Myocyte (in vitro differentiated cells): Measurements from ENCODE around the gene PRMT3. TPM values are rescaled to one million over a fixed set of nuclear protein-coding genes. Genes with fewer than 3 reads are reported as not detected.
"Not testable (repeated sequence)": the region's sequence is repeated elsewhere in the genome, so short reads cannot be mapped to it uniquely, and the experiment has no call there.

Source experiments
- DNase-seq: peaks from one replicate; pipeline ENCODE4 v3.0.0-alpha.2; 2012; ENCODE audit warnings: low read depth
- polyA plus RNA-seq: library from polyadenylated mRNA; unstranded; fragments of >200 nt; gene quantifications from one replicate; pipeline ENCODE4 v1.2.1, GENCODE V29; 2012; ENCODE audit warnings: missing spikeins
- total RNA-seq: library from RNA; depleted of rRNA; stranded (reverse); fragments of >200 nt; gene quantifications from 2 replicates; pipeline ENCODE4 v1.2.3, GENCODE V29; 2014

Gene PRMT3
- 18.6 and 27.1 TPM in 2 replicates for total RNA-seq
- 7.3 TPM for polyA plus RNA-seq

GRCh38 chr11:20387261-20388095, at the start of gene PRMT3:
PRMT3 (plus strand) TSS chr11:20387716; CDS start chr11:20387747, 31 bp downstream.
- DNase-seq, result peak; percentile 95

- peak; percentile 80 for DNase-seq
Observed at GRCh38 chr11:20342347-20343141, 45.0 kb upstream of the PRMT3 start.

- DNase-seq, result no peak
Observed at GRCh38 chr11:20351136-20351535, 36.4 kb upstream of the PRMT3 start.

- DNase-seq, result no peak
Observed at GRCh38 chr11:20351751-20352262, 35.7 kb upstream of the PRMT3 start.

- DNase-seq, result peak; percentile 59
Observed at GRCh38 chr11:20353829-20354434, 33.6 kb upstream of the PRMT3 start.

GRCh38 chr11:20355221-20356219, 32.0 kb upstream of the PRMT3 start:
- DNase-seq, result peak; percentile 58

GRCh38 chr11:20357150-20357549, 30.4 kb upstream of the PRMT3 start:
- no peak for DNase-seq

GRCh38 chr11:20360650-20361049, 26.9 kb upstream of the PRMT3 start:
- DNase-seq, result no peak

GRCh38 chr11:20362481-20362880, 25.0 kb upstream of the PRMT3 start:
- DNase-seq, result no peak

GRCh38 chr11:20363149-20363499, 24.4 kb upstream of the PRMT3 start:
- no peak for DNase-seq

GRCh38 chr11:20363500-20364340, 23.8 kb upstream of the PRMT3 start, which contains the start of gene HTATIP2:
HTATIP2 (plus strand) TSS chr11:20363714; CDS start chr11:20364238, 524 bp downstream.
- DNase-seq, result peak; percentile 43

GRCh38 chr11:20364341-20364792, 23.1 kb upstream of the PRMT3 start:
- DNase-seq, result no peak

GRCh38 chr11:20365465-20365864, 22.1 kb upstream of the PRMT3 start:
- DNase-seq, result not testable (repeated sequence)

- DNase-seq, result peak; percentile 75
Observed at GRCh38 chr11:20367313-20367948, 20.1 kb upstream of the PRMT3 start.

GRCh38 chr11:20368438-20368837, 19.1 kb upstream of the PRMT3 start:
- no peak for DNase-seq

GRCh38 chr11:20369826-20370225, 17.7 kb upstream of the PRMT3 start:
- peak; percentile 52 for DNase-seq

GRCh38 chr11:20372081-20372626, 15.4 kb upstream of the PRMT3 start:
- no peak for DNase-seq

GRCh38 chr11:20373147-20373546, 14.4 kb upstream of the PRMT3 start:
- no peak for DNase-seq
